ENCODE measurements around the gene KCNMA1. TPM values are rescaled to one million over a fixed set of nuclear protein-coding genes. Genes with fewer than 3 reads are reported as not detected.

KCNMA1 gene
- polyA plus RNA-seq, 1 of the 3 experiments (the other 2 are of a cell fraction): 107 TPM

- DNase-seq: no peak
- CTCF ChIA-PET: no interaction called here
- TF ChIP-seq EP300 (IDR thresholded peaks at IDR 0.05; ENCODE audit: borderline replicate concordance in 1 of 2, low read depth in 1 of 2, low read length in 1 of 2): no peak
- no peak for TF ChIP-seq RAD21 (IDR thresholded peaks at IDR 0.05; ENCODE audit: low read length)
- TF ChIP-seq, protein P1, sequence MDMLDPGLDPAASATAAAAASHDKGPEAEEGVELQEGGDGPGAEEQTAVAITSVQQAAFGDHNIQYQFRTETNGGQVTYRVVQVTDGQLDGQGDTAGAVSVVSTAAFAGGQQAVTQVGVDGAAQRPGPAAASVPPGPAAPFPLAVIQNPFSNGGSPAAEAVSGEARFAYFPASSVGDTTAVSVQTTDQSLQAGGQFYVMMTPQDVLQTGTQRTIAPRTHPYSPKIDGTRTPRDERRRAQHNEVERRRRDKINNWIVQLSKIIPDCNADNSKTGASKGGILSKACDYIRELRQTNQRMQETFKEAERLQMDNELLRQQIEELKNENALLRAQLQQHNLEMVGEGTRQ (IDR thresholded peaks at IDR 0.05; ENCODE audit: borderline replicate concordance, low read depth, low read length): no peak
- no peak for TF ChIP-seq MEF2A (IDR thresholded peaks at IDR 0.05; ENCODE audit: borderline replicate concordance, low read depth)
- no peak for TF ChIP-seq FOSL2 (IDR thresholded peaks at IDR 0.05; ENCODE audit: borderline replicate concordance, low read depth)
- no peak for TF ChIP-seq GABPA (IDR thresholded peaks at IDR 0.05; ENCODE audit: low read depth)
- no peak for TF ChIP-seq REST (IDR thresholded peaks at IDR 0.05; ENCODE audit: low read depth, low read length)
- no peak for TF ChIP-seq JUND (IDR thresholded peaks at IDR 0.05)
- no peak for TF ChIP-seq RFX5 (IDR thresholded peaks at IDR 0.05; ENCODE audit: low read length)
- no peak for TF ChIP-seq CTCF (IDR thresholded peaks at IDR 0.05)
- Histone ChIP-seq H3F3A (replicated peaks; ENCODE audit: insufficient read depth) (no peaks in the 10 kb centered on the region), H3K4me1 (ENCODE audit: control insufficient read depth in 1 of 2, insufficient read depth in 2 of 2, low read depth in 1 of 2, low read length in 1 of 2) (peaks cover 0 to 2% of the 10 kb centered on the region in 2 experiments; a peak in 1 of 4 replicates), H3K4me3 (ENCODE audit: low read depth in 2 of 2, low read length in 1 of 2) (no peak overlapping the region), H3K9me2 (no peaks in the 10 kb centered on the region), H3K79me2 (ENCODE audit: insufficient read depth) (no peaks in the 10 kb centered on the region), H4K20me1 (ENCODE audit: insufficient read depth) (no peaks in the 10 kb centered on the region), H3K4me2 (no peak overlapping the region), H3K27ac (ENCODE audit: low read depth in 2 of 2, low read length in 1 of 2) (no peak overlapping the region), H3K9ac (no peak overlapping the region), H2AFZ (ENCODE audit: low read depth) (no peak overlapping the region), H3K36me3 (replicated peaks in 1 of 2; ENCODE audit: control insufficient read depth in 1 of 2, insufficient read depth in 2 of 2, low read length in 1 of 2) (peaks cover 0 to 66% of the 10 kb centered on the region in 2 experiments), H3K9me3 (no peaks in the 10 kb centered on the region), H3K27me3 (ENCODE audit: insufficient read depth) (no peaks in the 10 kb centered on the region)
- POLR2A ChIA-PET: no interaction called here
- 96% methylated on average over 4 of the region's 4 CpGs for WGBS (ENCODE audit: low lambda C conversion rate)
Measured at GRCh38 chr10:77068272-77068671, 569.3 kb downstream of the KCNMA1 start.

DNA sequence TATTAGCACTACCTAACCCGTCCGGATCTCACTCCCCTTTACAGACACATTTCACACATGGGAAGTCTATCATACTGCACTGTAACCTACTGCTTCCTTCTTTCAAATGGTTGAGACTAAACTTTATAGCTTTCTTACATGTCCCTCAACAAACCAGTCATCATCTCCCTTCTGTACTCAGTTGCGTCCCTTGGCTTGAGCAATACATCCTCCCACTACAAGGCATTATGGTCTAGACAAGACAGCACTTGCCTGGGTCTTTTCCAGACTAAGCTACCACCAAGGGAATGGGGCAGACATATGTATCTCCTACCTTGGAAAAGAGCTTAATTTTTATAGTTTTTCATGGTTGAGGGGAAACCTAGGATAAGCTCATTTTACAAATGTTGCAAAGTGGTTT, 575.2 kb downstream of the KCNMA1 start:
- Histone ChIP-seq H3K27me3 (ENCODE audit: insufficient read depth) (no peaks in the 10 kb centered on the region), H3K27ac (ENCODE audit: low read depth in 2 of 2, low read length in 1 of 2) (no peak overlapping the region), H2AFZ (ENCODE audit: low read depth) (no peak overlapping the region), H3K36me3 (replicated peaks in 1 of 2; ENCODE audit: control insufficient read depth in 1 of 2, insufficient read depth in 2 of 2, low read length in 1 of 2) (peaks cover 3 to 23% of the 10 kb centered on the region in 2 experiments), H3K9me2 (no peaks in the 10 kb centered on the region), H3K9me3 (peaks cover 2% of the 10 kb centered on the region; the same call in 1 of the 2 replicates), H4K20me1 (ENCODE audit: insufficient read depth) (no peaks in the 10 kb centered on the region), H3K79me2 (ENCODE audit: insufficient read depth) (no peaks in the 10 kb centered on the region), H3F3A (replicated peaks; ENCODE audit: insufficient read depth) (peaks cover 8% of the 10 kb centered on the region), H3K4me2 (no peak overlapping the region), H3K4me1 (ENCODE audit: control insufficient read depth in 1 of 2, insufficient read depth in 2 of 2, low read depth in 1 of 2, low read length in 1 of 2) (no peaks in the 10 kb centered on the region; a peak in 1 of 4 replicates), H3K9ac (no peak overlapping the region), H3K4me3 (ENCODE audit: low read depth in 2 of 2, low read length in 1 of 2) (no peak overlapping the region)
- DNase-seq: no peak
- 99% methylated on average over 3 of the region's 3 CpGs for WGBS (ENCODE audit: low lambda C conversion rate)
- POLR2A ChIA-PET: interaction anchor here (0.5 kb wide), 1 partner anchor 18 kb away, joined by 3 read pairs; no protein-coding TSS in a partner anchor
- CTCF ChIA-PET: interaction anchor here (0.6 to 1.2 kb wide), 2 partner anchors 11 to 111 kb away, joined by 3 read pairs; no protein-coding TSS in a partner anchor
- no peak for TF ChIP-seq EP300 (IDR thresholded peaks at IDR 0.05; ENCODE audit: borderline replicate concordance in 1 of 2, low read depth in 1 of 2, low read length in 1 of 2)
- TF ChIP-seq SIN3A (IDR thresholded peaks at IDR 0.05; ENCODE audit: borderline replicate concordance, low read depth, low read length): no peak
- TF ChIP-seq RXRA (IDR thresholded peaks at IDR 0.05; ENCODE audit: borderline replicate concordance, low read depth): no peak
- TF ChIP-seq, protein P2, sequence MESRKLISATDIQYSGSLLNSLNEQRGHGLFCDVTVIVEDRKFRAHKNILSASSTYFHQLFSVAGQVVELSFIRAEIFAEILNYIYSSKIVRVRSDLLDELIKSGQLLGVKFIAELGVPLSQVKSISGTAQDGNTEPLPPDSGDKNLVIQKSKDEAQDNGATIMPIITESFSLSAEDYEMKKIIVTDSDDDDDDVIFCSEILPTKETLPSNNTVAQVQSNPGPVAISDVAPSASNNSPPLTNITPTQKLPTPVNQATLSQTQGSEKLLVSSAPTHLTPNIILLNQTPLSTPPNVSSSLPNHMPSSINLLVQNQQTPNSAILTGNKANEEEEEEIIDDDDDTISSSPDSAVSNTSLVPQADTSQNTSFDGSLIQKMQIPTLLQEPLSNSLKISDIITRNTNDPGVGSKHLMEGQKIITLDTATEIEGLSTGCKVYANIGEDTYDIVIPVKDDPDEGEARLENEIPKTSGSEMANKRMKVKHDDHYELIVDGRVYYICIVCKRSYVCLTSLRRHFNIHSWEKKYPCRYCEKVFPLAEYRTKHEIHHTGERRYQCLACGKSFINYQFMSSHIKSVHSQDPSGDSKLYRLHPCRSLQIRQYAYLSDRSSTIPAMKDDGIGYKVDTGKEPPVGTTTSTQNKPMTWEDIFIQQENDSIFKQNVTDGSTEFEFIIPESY (IDR thresholded peaks at IDR 0.05; ENCODE audit: borderline replicate concordance, low read depth): no peak
- no peak for TF ChIP-seq CHD2 (IDR thresholded peaks at IDR 0.05; ENCODE audit: low read length, partially characterized antibody)
- TF ChIP-seq FOSL2 (IDR thresholded peaks at IDR 0.05; ENCODE audit: borderline replicate concordance, low read depth): no peak
- no peak for TF ChIP-seq JUND (IDR thresholded peaks at IDR 0.05)
- TF ChIP-seq RFX5 (IDR thresholded peaks at IDR 0.05; ENCODE audit: low read length): no peak
- no peak for TF ChIP-seq CTCF (IDR thresholded peaks at IDR 0.05)
- TF ChIP-seq SMC3 (IDR thresholded peaks at IDR 0.05; ENCODE audit: low read depth, low read length): no peak
- TF ChIP-seq ELF1 (IDR thresholded peaks at IDR 0.05): no peak

Measured in SK-N-SH (cell line).